ENCODE results near the gene MAGEB4.

- TF ChIP-seq POLR2A (IDR thresholded peaks at IDR 0.05) (no peak), CTCF (IDR thresholded peaks at IDR 0.05) (no peak)
Observed at GRCh38 chrX:30282527-30282926, 40.7 kb downstream of the MAGEB4 start.
